ENCODE results near the gene SLC44A2. TPM values are rescaled to one million over a fixed set of nuclear protein-coding genes. Genes with fewer than 3 reads are reported as not detected.

The SLC44A2 gene
- total and polyA plus RNA-seq, 2 of the 8 experiments (the other 6 are each of a cell fraction or from before 2014, with no cell fraction given): 105 to 120 TPM

GRCh38 chr19:10634963-10635362, 9.6 kb downstream of the SLC44A2 start:
- H3K23me2 ChIP-seq (ENCODE audit: low read depth, low read length): no peaks in the 10 kb centered on the region
- H3K18ac ChIP-seq (ENCODE audit: extremely low read depth, low read length): no peak overlapping the region
- H2BK15ac ChIP-seq (ENCODE audit: low read length): no peak overlapping the region
- H2AFZ ChIP-seq (ENCODE audit: low read length): no peak overlapping the region
- H4K5ac ChIP-seq (ENCODE audit: insufficient read length, low read depth, low read length): no peak overlapping the region
- FAIRE-seq (no peak), DNase-seq (ENCODE audit: low read depth in 1 of 2, low spot score in 2 of 2) (no peak)
- H3K4ac ChIP-seq (replicated peaks; ENCODE audit: insufficient read length, low read depth, low read length): no peak overlapping the region
- H3K79me2 ChIP-seq (ENCODE audit: control insufficient read depth in 1 of 2, insufficient read depth in 2 of 2, low read length in 2 of 2): no peaks in the 10 kb centered on the region
- no peak overlapping the region for H3K23ac ChIP-seq (ENCODE audit: insufficient read length)
- no peaks in the 10 kb centered on the region for H3K27me3 ChIP-seq (replicated peaks in 1 of 4; ENCODE audit: control insufficient read depth in 3 of 4, extremely low read depth in 1 of 4, insufficient read depth in 3 of 4, low read length in 3 of 4)
- no peaks in the 10 kb centered on the region; the same call in 1 of the 2 replicates for H3K79me1 ChIP-seq (ENCODE audit: low read depth, low read length)
- no peaks in the 10 kb centered on the region; a peak in 1 of 7 replicates for H3K4me1 ChIP-seq (replicated peaks in 1 of 4; ENCODE audit: control insufficient read depth in 3 of 4, insufficient read depth in 4 of 4, low read length in 3 of 4)
- H2BK20ac ChIP-seq (ENCODE audit: low read length): no peak overlapping the region
- H3K14ac ChIP-seq (ENCODE audit: insufficient read length): no peak overlapping the region
- CTCF ChIA-PET (ENCODE audit: partially characterized antibody): interaction anchor here (0.6 to 4.3 kb wide), 11 partner anchors 10 to 148 kb away, joined by 3 to 36 read pairs (median 3); no protein-coding TSS in a partner anchor
- no peak overlapping the region for H3K56ac ChIP-seq (replicated peaks; ENCODE audit: insufficient read length, low read depth, low read length)
- H2AK5ac ChIP-seq (ENCODE audit: low read depth, low read length): no peak overlapping the region
- H4K20me1 ChIP-seq (replicated peaks in 1 of 2; ENCODE audit: control insufficient read depth in 1 of 2, insufficient read depth in 2 of 2, low read length in 2 of 2): peaks cover 0 to 4% of the 10 kb centered on the region in 2 experiments
- no peak overlapping the region for H3K4me3 ChIP-seq (ENCODE audit: extremely low read depth in 1 of 4, insufficient read depth in 2 of 4, low read depth in 3 of 4, low read length in 4 of 4)
- H3K9ac ChIP-seq (replicated peaks in 1 of 4; ENCODE audit: extremely low read depth in 1 of 4, low read depth in 3 of 4, low read length in 3 of 4): no peak overlapping the region
- POLR2A ChIA-PET (ENCODE audit: partially characterized antibody): interaction anchor here (0.9 to 2.4 kb wide), 8 partner anchors 9 to 66 kb away, joined by 3 to 14 read pairs (median 5); partner anchors contain the start of genes QTRT1 and SLC44A2
- WGBS, 2 experiments (ENCODE audit: extremely low coverage in 1 of 2, insufficient coverage in 1 of 2, insufficient read length in 1 of 2, insufficient replicate concordance in 2 of 2, low coverage in 1 of 2, low lambda C conversion rate in 2 of 2, missing lambda C conversion rate in 1 of 2): 89% methylated on average over 6 of the region's 6 CpGs; no CpG with 5 or more reads in 1 of the 2 experiments
- peaks cover 37 to 83% (median 54%) of the 10 kb centered on the region in 4 experiments for H3K36me3 ChIP-seq (ENCODE audit: control insufficient read depth in 2 of 4, insufficient read depth in 4 of 4, low read length in 3 of 4)
- H3K9me3 ChIP-seq (ENCODE audit: insufficient read depth in 2 of 2, low read depth in 1 of 2, low read length in 1 of 2): no peaks in the 10 kb centered on the region
- H2BK12ac ChIP-seq (ENCODE audit: low read depth, low read length): no peak overlapping the region
- H2BK5ac ChIP-seq (ENCODE audit: low read depth, low read length): no peak overlapping the region
- no peak overlapping the region for H4K8ac ChIP-seq (ENCODE audit: extremely low read depth, insufficient read depth, low read length)
- no peak overlapping the region for H3K4me2 ChIP-seq (ENCODE audit: insufficient read depth in 1 of 2, low read depth in 2 of 2, low read length in 2 of 2)
- no peak for TF ChIP-seq EGR1 (IDR thresholded peaks at IDR 0.05; ENCODE audit: borderline replicate concordance, low read depth, low read length)
- TF ChIP-seq CEBPB (IDR thresholded peaks at IDR 0.05; ENCODE audit: low read depth, low read length): no peak
- TF ChIP-seq BRCA1 (IDR thresholded peaks at IDR 0.05; ENCODE audit: low read depth, low read length): no peak
- no peak for TF ChIP-seq PHF8 (conservative IDR thresholded peaks at IDR 0.05; ENCODE audit: low read depth, low read length)
- TF ChIP-seq ZNF274 (IDR thresholded peaks at IDR 0.05; ENCODE audit: borderline replicate concordance, extremely low read depth, low read length): no peak
- no peak for TF ChIP-seq CTBP2 (IDR thresholded peaks at IDR 0.05; ENCODE audit: borderline replicate concordance, insufficient read depth, insufficient read length, low read length)
- H3K27ac ChIP-seq (ENCODE audit: low read depth, low read length): no peak overlapping the region
- no peak overlapping the region for H2BK120ac ChIP-seq (replicated peaks; ENCODE audit: low read depth, low read length)
- H4K91ac ChIP-seq (replicated peaks; ENCODE audit: insufficient read length, low read length): no peak overlapping the region

Measured in H1 (cell line).